SHP77 (cell line): ENCODE results near the gene C16orf74.

Experiments used
- DNase-seq, 2 experiments: peaks; one replicate each; lab custom pipeline; 2025; lab: John Stamatoyannopoulos, UW

Gene C16orf74

DNA sequence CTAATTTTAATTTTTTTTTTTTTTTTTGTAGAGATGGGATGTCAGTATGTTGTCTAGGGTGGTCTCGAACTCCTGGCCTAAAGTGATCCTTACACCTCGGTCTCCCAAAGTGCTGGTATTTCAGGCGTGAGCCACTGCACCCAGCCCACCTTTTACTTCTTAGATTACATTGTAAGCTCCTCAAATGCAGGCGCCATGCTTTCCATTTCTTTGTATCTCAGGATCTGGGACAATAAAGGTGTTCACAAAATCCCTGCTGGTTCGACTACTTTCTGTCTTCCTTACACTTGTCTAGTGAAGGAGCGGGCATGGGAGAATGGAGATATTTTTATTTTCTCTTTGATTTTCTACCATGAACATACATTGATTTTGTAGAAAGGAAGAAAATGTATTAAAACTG is 23.2 kb upstream of the C16orf74 start:
- DNase-seq, result no peak

GRCh38 chr16:85773044-85773443 is 22.1 kb upstream of the C16orf74 start:
- DNase-seq, result no peak

- no peak for DNase-seq
Measured at GRCh38 chr16:85770741-85771140, 19.8 kb upstream of the C16orf74 start.

DNA sequence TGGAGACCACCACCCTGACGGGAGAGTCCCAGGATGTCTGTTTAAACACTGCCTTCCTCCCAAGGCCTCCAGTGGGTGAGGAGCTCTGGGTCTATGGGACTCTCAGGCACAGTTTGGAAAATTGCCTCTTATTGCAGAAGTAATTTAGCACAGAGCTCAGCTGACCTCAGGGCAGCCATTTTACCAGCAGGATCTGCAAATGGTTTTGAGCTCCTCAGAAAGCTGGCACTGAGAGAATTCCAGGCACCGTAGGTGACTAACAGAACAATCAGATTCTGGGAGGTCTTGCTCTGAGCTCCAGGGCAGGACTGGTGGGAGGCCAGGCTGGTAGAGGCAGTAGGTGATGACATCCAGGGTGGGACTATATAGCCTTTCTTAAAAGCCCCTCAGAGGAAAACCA is 17.3 kb upstream of the C16orf74 start:
- no peak for DNase-seq

DNA sequence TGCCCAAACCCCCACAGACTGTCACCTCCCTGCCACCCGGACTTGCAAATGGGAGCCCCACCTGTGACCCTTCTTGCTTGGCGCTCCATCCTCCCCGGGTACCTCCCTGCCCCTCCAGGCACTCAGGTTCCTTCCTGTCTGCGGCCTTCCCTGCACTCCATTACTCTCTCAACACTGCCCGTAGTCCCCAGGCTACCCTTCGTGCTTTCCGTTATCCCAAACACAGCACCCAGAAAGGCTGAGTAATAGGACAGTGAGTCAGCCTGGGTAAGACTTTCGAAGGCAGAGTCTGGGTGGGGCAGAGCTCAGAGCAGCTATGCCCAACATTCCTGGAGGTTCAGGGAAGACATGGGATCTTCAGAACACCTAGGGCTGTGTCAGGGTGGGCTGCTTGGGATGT is 16.6 kb upstream of the C16orf74 start:
- DNase-seq, result no peak

- no peak for DNase-seq
Measured at GRCh38 chr16:85765767-85766166, 14.9 kb upstream of the C16orf74 start.

DNA sequence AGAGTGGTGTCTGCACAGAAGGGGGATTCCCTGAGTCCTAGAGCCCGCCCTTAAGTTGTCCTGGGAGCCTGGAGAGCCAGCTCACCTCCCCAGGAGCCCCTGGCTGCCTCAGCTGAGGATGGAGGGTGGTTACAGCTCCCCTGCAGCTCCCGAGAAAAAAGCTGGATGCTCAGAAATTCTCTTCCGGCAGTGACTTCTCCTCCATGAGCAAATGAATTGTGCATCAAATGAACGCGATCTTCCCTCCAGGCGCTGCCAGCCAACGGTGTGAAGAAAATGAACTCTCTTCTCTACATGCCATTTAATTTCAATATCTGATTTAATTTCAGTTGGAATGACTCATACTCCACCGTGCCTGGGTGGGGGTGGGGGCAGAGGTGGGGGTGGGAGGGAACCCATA is 14.3 kb upstream of the C16orf74 start:
- no peak for DNase-seq

GRCh38 chr16:85763616-85764015 is 12.7 kb upstream of the C16orf74 start:
- DNase-seq, result no peak

DNA sequence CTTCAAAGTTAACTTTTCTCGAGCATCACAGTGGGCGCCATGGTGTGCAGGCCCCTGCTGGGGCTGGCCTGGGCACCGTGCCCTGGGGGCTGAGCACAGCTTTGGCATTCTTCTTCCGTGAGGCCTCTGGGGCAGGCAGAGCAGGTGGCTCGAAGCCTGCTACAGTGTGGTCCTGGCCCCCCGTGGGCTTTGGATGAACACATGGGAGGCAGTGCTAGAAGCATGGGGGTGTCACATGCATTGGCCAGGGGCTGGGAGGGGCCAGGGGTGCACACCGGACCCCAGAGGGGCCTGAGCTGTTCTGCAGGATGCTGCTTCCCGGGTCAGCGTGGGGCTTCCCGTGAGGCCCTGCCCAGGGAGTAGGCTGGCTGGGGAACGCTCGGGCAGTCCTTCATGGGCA is 12.1 kb upstream of the C16orf74 start:
- no peak for DNase-seq

DNA sequence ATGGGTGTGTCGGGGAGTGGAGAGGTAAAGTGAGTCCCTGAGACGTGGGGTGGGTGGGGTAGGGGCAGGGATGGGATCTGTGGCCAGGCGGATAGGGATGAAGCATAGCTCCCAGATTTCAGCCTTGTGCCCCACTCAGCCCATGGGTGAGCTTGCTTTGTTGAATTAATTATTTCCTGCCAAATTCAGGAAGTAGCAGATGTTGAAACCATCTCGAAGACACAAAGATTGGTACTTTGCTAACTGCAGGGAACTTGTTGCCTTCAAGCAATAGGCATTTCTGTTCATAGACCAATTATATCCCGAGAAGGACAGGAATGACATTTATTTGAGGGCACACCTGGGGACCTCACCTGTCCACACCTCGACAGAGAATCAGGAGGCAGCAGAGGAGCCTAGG is 11.0 kb upstream of the C16orf74 start:
- DNase-seq, result no peak

- DNase-seq, result no peak
Measured at GRCh38 chr16:85759631-85760419, 8.9 kb upstream of the C16orf74 start.

DNA sequence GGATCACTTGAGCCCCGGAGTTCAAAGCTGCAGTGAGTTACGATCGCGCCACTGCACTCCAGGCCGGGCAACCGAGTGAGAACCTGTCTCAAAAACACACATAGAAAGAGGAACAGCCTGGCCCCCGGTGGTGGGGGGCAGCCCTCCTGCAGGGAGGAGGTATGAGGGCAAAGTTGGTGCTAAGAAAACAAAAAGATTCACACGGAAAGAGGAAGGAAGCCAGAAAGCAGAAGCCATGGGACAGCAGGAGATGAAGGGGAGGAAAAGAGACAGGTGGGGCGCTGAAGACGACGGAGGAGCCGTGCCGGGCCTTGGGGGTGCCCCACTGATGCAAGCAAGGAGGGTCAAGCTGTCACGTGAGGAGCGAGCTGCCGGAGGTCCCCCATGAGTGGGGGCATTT is 8.2 kb upstream of the C16orf74 start:
- DNase-seq, result no peak

DNA sequence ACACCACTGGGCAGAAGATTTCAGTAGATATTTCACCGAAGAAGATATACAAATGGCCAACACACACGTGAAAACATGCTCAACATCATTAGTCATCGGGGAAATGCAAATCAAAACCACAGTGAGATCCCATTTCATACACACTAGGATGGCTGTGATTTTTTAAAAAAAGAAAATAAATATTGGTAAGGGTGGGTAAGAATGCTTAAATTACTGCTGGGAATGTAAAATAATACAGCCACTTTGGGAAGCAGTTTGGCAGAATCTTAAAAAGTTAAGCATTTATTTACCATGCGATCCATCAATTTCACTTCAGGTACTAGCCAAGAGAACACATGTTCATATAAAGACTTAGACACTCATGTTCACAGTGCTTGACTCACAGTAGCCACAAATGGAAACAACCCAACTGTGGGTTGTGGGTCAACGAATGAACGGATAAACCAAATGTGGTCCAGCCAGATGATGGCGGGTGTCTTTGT is 6.5 kb upstream of the C16orf74 start:
- DNase-seq, result no peak

GRCh38 chr16:85755929-85756768 is 5.3 kb upstream of the C16orf74 start:
- DNase-seq, result no peak

GRCh38 chr16:85754413-85754812 is 3.5 kb upstream of the C16orf74 start:
- peak; percentile 31 to 42 for DNase-seq

DNA sequence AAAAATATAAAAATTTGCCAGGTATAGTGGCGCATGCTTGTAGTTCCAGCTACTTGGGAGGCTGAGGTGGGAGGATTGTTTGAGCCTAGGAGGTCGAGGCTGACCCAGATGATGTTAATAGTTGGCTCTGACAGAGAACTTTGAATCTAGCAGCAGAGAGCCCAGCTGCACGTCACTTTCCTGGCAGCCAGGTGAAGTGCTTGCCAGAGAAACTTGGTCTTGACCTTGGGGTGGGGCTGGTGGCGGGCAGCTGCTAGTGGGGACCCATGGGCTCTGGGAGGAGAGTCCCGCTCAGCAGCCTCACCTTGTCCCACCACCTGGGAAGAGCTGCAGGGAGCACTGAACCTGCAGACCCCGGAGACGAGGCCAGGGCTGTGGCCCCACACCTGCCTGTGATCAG is 3.1 kb upstream of the C16orf74 start:
- no peak for DNase-seq

DNA sequence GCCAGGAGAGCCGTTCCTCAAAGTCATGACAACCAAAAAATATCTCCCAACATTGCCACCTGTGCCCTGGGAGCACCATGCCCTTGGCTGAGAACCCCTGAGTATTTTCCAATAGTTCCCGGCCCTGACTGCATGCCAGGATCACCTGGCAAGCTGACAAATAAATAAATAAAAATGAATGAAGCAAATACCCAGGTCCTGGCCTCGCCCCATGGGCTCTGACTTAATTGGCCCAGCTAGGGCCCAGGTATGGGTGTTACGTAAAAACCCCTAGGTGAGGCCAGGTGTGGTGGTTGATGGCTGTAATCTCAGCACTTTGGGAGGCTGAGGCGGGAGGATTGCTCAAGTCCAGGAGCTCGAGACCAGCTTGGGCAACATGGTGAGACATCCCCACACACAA is 2.7 kb upstream of the C16orf74 start:
- DNase-seq, result no peak

DNA sequence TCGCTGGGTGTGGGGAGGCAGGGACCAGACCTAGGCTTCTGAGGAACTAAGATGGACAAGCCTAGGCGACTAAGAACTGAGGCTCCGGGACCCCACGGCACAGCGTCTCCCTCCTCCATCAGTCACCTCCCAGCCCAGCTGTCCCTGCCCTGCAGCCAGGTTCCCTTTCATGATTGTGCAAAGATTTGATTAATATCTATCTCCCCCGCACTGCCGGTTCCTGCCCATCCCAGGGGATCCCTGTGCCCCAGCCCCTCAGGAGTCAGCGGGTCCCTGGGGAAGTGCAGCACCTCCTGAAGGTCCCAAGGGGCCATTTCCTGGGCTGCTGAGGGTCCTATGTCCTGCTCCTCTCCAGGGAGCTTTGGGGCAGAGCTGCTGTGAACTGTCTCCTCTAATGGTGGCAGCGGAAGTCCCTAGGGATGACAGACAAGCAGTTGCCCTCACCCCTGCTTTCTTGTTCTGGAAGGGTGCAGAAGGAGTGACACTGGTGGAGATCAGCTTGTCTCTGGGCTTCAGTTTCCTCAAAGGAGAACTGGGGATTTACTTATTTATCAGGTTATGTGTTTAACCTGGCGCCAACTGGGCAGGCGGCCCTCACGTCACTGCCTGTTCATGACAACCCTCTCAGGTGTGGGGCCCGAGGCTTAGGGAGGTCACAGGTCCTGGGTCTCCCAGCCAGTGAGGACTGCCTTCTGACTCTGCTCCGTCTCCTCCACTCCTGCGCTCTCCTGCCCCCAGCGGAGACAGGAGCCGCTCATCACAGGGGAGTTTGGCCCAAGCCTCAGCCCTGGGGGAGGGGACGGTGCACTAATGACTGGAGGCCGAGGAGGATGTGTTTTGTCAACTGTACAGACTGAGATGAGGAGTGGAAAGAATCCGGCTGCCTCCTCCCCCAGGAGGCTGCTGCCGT is 1.9 kb upstream of the C16orf74 start:
- peak; percentile 44 to 52 for DNase-seq

- DNase-seq, result no peak
Measured at GRCh38 chr16:85751698-85752501, 1.0 kb upstream of the C16orf74 start.

DNA sequence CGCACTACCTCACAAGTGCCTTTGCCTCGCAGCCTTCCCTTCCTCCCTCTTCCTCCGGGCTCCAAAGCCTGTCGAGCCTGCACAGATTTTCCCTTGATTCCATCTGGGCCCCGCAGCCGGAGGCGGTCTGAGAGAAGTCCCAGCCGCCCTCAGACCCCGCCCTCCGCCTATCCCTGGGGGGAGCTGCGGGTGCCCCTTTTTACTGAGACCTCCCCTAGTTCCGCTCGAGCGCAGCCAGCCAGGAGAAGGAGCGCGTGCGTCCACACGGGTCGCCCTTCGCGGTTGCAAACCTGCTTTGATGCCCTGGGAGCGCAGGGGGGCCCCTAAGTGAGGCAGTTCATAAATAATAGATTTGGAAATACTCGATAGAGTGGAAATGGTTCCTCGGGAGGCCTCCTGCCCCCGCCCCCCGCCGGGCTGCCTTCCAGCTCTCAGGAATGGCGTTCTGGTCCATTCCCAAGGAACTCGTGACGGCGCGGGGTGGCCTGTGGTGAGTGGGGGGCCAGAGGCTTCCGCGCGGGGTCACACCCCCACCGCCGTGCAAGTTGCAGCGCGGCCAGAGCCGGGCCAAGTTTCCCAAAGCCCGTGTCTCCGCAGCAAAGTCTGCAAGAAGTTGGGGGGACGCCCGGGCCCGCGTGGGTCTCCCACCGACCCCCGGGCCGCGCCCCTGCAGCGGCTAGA is 610 bp downstream of the C16orf74 start:
- DNase-seq, result no peak

GRCh38 chr16:85749771-85750145 is 1.1 kb downstream of the C16orf74 start:
- DNase-seq, result no peak
